ENCODE data around the gene SMURF2.

- TF ChIP-seq CTCF (IDR thresholded peaks at IDR 0.05) (no peak), POLR2AphosphoS5 (IDR thresholded peaks at IDR 0.05) (no peak), POLR2A (IDR thresholded peaks at IDR 0.05; ENCODE audit: low read depth) (no peak), EP300 (IDR thresholded peaks at IDR 0.05) (no peak)
Measured at GRCh38 chr17:64547319-64547718, 114.8 kb downstream of the SMURF2 start.

All from esophagus muscularis mucosa (tissue), 4 donors.